Amniotic epithelial cell (primary cell): Measurements from ENCODE around the gene AS3MT.
"Not testable (repeated sequence)": the region's sequence is repeated elsewhere in the genome, so short reads cannot be mapped to it uniquely, and the experiment has no call there.

Experiments used
- DNase-seq: peaks from one replicate; pipeline ENCODE4 v3.0.0-alpha.2; 2010; ENCODE audit warnings: low read depth

Gene AS3MT

GRCh38 chr10:102869258-102870198, at the start of gene AS3MT:
TSS of gene AS3MT (plus strand) at chr10:102869470. CDS start at chr10:102869593, 123 bp downstream.
- no peak for DNase-seq

GRCh38 chr10:102820008-102820407, 49.3 kb upstream of the AS3MT start:
- not testable (repeated sequence) for DNase-seq

- no peak for DNase-seq
Observed at GRCh38 chr10:102822222-102822621, 47.0 kb upstream of the AS3MT start.

- DNase-seq, result no peak
Observed at GRCh38 chr10:102824664-102825063, 44.6 kb upstream of the AS3MT start.

GRCh38 chr10:102826148-102826796, 43.0 kb upstream of the AS3MT start:
- DNase-seq, result no peak

- DNase-seq, result no peak
Observed at GRCh38 chr10:102827597-102827975, 41.7 kb upstream of the AS3MT start.

- peak; percentile 54 for DNase-seq
Observed at GRCh38 chr10:102831322-102832071, 37.8 kb upstream of the AS3MT start.

GRCh38 chr10:102832248-102832647, 37.0 kb upstream of the AS3MT start:
- DNase-seq, result no peak

GRCh38 chr10:102832987-102833386, 36.3 kb upstream of the AS3MT start:
- DNase-seq, result no peak

- no peak for DNase-seq
Observed at GRCh38 chr10:102834143-102834542, 35.1 kb upstream of the AS3MT start.

GRCh38 chr10:102835007-102835482, 34.2 kb upstream of the AS3MT start:
- DNase-seq, result peak; percentile 62

GRCh38 chr10:102837230-102837721, 32.0 kb upstream of the AS3MT start, which contains the start of gene CYP17A1:
TSS of gene CYP17A1 (minus strand) at chr10:102837413. CDS start at chr10:102837361, 52 bp downstream.
- DNase-seq, result peak; percentile 91

- not testable (repeated sequence) for DNase-seq
Observed at GRCh38 chr10:102838276-102838927, 30.9 kb upstream of the AS3MT start.

- DNase-seq, result no peak
Observed at GRCh38 chr10:102841827-102842345, 27.4 kb upstream of the AS3MT start.

GRCh38 chr10:102843139-102843538, 26.1 kb upstream of the AS3MT start:
- DNase-seq, result not testable (repeated sequence)

- DNase-seq, result not testable (repeated sequence)
Observed at GRCh38 chr10:102844190-102844776, 25.0 kb upstream of the AS3MT start.

GRCh38 chr10:102845352-102845902, 23.8 kb upstream of the AS3MT start:
- no peak for DNase-seq

GRCh38 chr10:102850025-102850518, 19.2 kb upstream of the AS3MT start:
- no peak for DNase-seq

- DNase-seq, result not testable (repeated sequence)
Observed at GRCh38 chr10:102853237-102853636, 16.0 kb upstream of the AS3MT start.

GRCh38 chr10:102855731-102856436, 13.4 kb upstream of the AS3MT start:
- peak; percentile 98 for DNase-seq
